ENCODE measurements around the gene SRPRB.
"Not testable (repeated sequence)": the region's sequence is repeated elsewhere in the genome, so short reads cannot be mapped to it uniquely, and the experiment has no call there.

The SRPRB gene

GRCh38 chr3:133773732-133774131 is 31.9 kb upstream of the SRPRB start:
- TF ChIP-seq CTCF (conservative IDR thresholded peaks at IDR 0.05) = no peak
- no peak overlapping the region for H3K27ac ChIP-seq

GRCh38 chr3:133775309-133775708 is 30.3 kb upstream of the SRPRB start:
- TF ChIP-seq CTCF (conservative IDR thresholded peaks at IDR 0.05) = no peak
- H3K27ac ChIP-seq = no peak overlapping the region

GRCh38 chr3:133775835-133776234 is 29.8 kb upstream of the SRPRB start:
- no peak overlapping the region for H3K27ac ChIP-seq
- TF ChIP-seq CTCF (conservative IDR thresholded peaks at IDR 0.05) = no peak

- TF ChIP-seq CTCF (conservative IDR thresholded peaks at IDR 0.05) = no peak
- no peak overlapping the region for H3K27ac ChIP-seq
These were observed 28.7 kb upstream of the SRPRB start for GRCh38 chr3:133776794-133777438.

GRCh38 chr3:133777807-133778568 is 27.6 kb upstream of the SRPRB start:
- TF ChIP-seq CTCF (conservative IDR thresholded peaks at IDR 0.05) = no peak

GRCh38 chr3:133779626-133780203 is 25.9 kb upstream of the SRPRB start:
- TF ChIP-seq CTCF (conservative IDR thresholded peaks at IDR 0.05) = no peak
- H3K27ac ChIP-seq = no peak overlapping the region

More at GRCh38 chr3:133777807-133778568, 27.6 kb upstream of the SRPRB start:
- no peak overlapping the region for H3K27ac ChIP-seq

GRCh38 chr3:133780756-133781155 is 24.9 kb upstream of the SRPRB start:
- not testable (repeated sequence) for H3K27ac ChIP-seq

- TF ChIP-seq CTCF (conservative IDR thresholded peaks at IDR 0.05) = no peak
- H3K27ac ChIP-seq = no peak overlapping the region
These were observed 24.0 kb upstream of the SRPRB start for GRCh38 chr3:133781570-133781969.
